ENCODE results near the gene MRFAP1L1. TPM values are rescaled to one million over a fixed set of nuclear protein-coding genes. Genes with fewer than 3 reads are reported as not detected.

Gene MRFAP1L1
- total RNA-seq, 2 experiments from 2014 or later, result 81.9 to 83.1 TPM

GRCh38 chr4:6689506-6689960 is 20.1 kb downstream of the MRFAP1L1 start:
- H3K4me1 Mint-ChIP-seq, result peaks cover 92% of the 10 kb centered on the region
- CTCF ChIA-PET, result interaction anchor here (0.6 to 10.7 kb wide), 14 partner anchors 9 to 438 kb away, joined by 3 to 180 read pairs (median 4); partner anchors contain the start of genes BLOC1S4, MRFAP1 and MRFAP1L1
- POLR2A ChIA-PET, result interaction anchor here (0.7 to 10.6 kb wide), 16 partner anchors 8 to 378 kb away, joined by 3 to 374 read pairs (median 12); partner anchors contain the start of genes BLOC1S4, GRPEL1, MAN2B2 and MRFAP1
- H3K4me3 Mint-ChIP-seq, result peak overlapping the region; percentile 81
- H3K27ac Mint-ChIP-seq, result peak overlapping the region; percentile 97
- H3K9me3 Mint-ChIP-seq, result no peaks in the 10 kb centered on the region
- H3K27me3 Mint-ChIP-seq, result no peaks in the 10 kb centered on the region
- DNase-seq, result peak; percentile 44
- H3K36me3 Mint-ChIP-seq (ENCODE audit: low read depth), result peaks cover 41% of the 10 kb centered on the region

- peak; percentile 91 for DNase-seq
- H3K4me3 Mint-ChIP-seq, result peak overlapping the region; percentile 81
- H3K9me3 Mint-ChIP-seq, result no peaks in the 10 kb centered on the region
- peaks cover 87% of the 10 kb centered on the region for H3K4me1 Mint-ChIP-seq
- peaks cover 40% of the 10 kb centered on the region for H3K36me3 Mint-ChIP-seq (ENCODE audit: low read depth)
- H3K27me3 Mint-ChIP-seq, result no peaks in the 10 kb centered on the region
- H3K27ac Mint-ChIP-seq, result peak overlapping the region; percentile 97
- POLR2A ChIA-PET, result interaction anchor here (0.7 to 10.6 kb wide), 14 partner anchors 8 to 379 kb away, joined by 3 to 374 read pairs (median 14); partner anchors contain the start of genes BLOC1S4, GRPEL1, MAN2B2 and MRFAP1
- CTCF ChIA-PET, result interaction anchor here (0.6 to 10.7 kb wide), 10 partner anchors 8 to 382 kb away, joined by 3 to 180 read pairs (median 10); partner anchors contain the start of genes BLOC1S4, MRFAP1 and MRFAP1L1
Observed at GRCh38 chr4:6688879-6689505, 20.7 kb downstream of the MRFAP1L1 start.

- Mint-ChIP-seq H3K9me3 (no peaks in the 10 kb centered on the region), H3K4me3 (peak overlapping the region; percentile 81), H3K36me3 (ENCODE audit: low read depth) (peaks cover 40% of the 10 kb centered on the region), H3K4me1 (peaks cover 79% of the 10 kb centered on the region), H3K27me3 (no peaks in the 10 kb centered on the region), H3K27ac (peak overlapping the region; percentile 97)
- no peak for DNase-seq
- POLR2A ChIA-PET, result interaction anchor here (0.7 to 10.6 kb wide), 13 partner anchors 7 to 221 kb away, joined by 3 to 374 read pairs (median 12); partner anchors contain the start of genes BLOC1S4, MAN2B2, MRFAP1 and MRFAP1L1
- CTCF ChIA-PET, result interaction anchor here (0.6 to 10.7 kb wide), 8 partner anchors 13 to 381 kb away, joined by 3 to 180 read pairs (median 15); partner anchors contain the start of genes BLOC1S4, MRFAP1 and MRFAP1L1
Observed at GRCh38 chr4:6687947-6688878, 21.5 kb downstream of the MRFAP1L1 start.

- no peaks in the 10 kb centered on the region for H3K9me3 Mint-ChIP-seq
- no peak for DNase-seq
- no peaks in the 10 kb centered on the region for H3K27me3 Mint-ChIP-seq
- H3K4me3 Mint-ChIP-seq, result no peak overlapping the region
- CTCF ChIA-PET, result interaction anchor here (5.3 to 10.7 kb wide), 2 partner anchors 12 to 15 kb away, joined by 70 to 180 read pairs; a partner anchor contains a TSS
- H3K4me1 Mint-ChIP-seq, result peaks cover 63% of the 10 kb centered on the region
- H3K36me3 Mint-ChIP-seq (ENCODE audit: low read depth), result peaks cover 40% of the 10 kb centered on the region
- POLR2A ChIA-PET, result interaction anchor here (2.0 to 10.6 kb wide), 2 partner anchors 10 to 12 kb away, joined by 9 to 374 read pairs; a partner anchor contains a TSS
- peak overlapping the region; percentile 61 for H3K27ac Mint-ChIP-seq
Observed at GRCh38 chr4:6686104-6686787, 23.4 kb downstream of the MRFAP1L1 start.

GRCh38 chr4:6684656-6685055 is 25.0 kb downstream of the MRFAP1L1 start:
- peaks cover 53% of the 10 kb centered on the region for H3K4me1 Mint-ChIP-seq
- ChIA-PET CTCF (no interaction called here), POLR2A (interaction anchor here (1.5 to 2.7 kb wide), 2 partner anchors 10 kb away, joined by 3 to 22 read pairs; a partner anchor contains a TSS)
- no peaks in the 10 kb centered on the region for H3K9me3 Mint-ChIP-seq
- no peak overlapping the region for H3K27ac Mint-ChIP-seq
- no peak for DNase-seq
- no peak overlapping the region for H3K4me3 Mint-ChIP-seq
- H3K36me3 Mint-ChIP-seq (ENCODE audit: low read depth), result peaks cover 47% of the 10 kb centered on the region
- H3K27me3 Mint-ChIP-seq, result no peaks in the 10 kb centered on the region

- Mint-ChIP-seq H3K9me3 (no peaks in the 10 kb centered on the region), H3K4me1 (peaks cover 48% of the 10 kb centered on the region), H3K36me3 (ENCODE audit: low read depth) (peaks cover 51% of the 10 kb centered on the region), H3K27me3 (no peaks in the 10 kb centered on the region), H3K27ac (no peak overlapping the region), H3K4me3 (no peak overlapping the region)
- DNase-seq, result no peak
- POLR2A ChIA-PET, result interaction anchor here (1.9 to 2.7 kb wide), 2 partner anchors 8 to 13 kb away, joined by 10 to 22 read pairs; a partner anchor contains a TSS
- CTCF ChIA-PET, result interaction anchor here (1.9 to 3.7 kb wide), 2 partner anchors 8 to 13 kb away, joined by 12 to 20 read pairs; no protein-coding TSS in a partner anchor
Observed at GRCh38 chr4:6682862-6683590, 26.6 kb downstream of the MRFAP1L1 start.

GRCh38 chr4:6681191-6681590 is 28.5 kb downstream of the MRFAP1L1 start:
- Mint-ChIP-seq H3K27me3 (no peaks in the 10 kb centered on the region), H3K9me3 (no peaks in the 10 kb centered on the region), H3K4me3 (no peak overlapping the region), H3K4me1 (peaks cover 46% of the 10 kb centered on the region), H3K27ac (no peak overlapping the region), H3K36me3 (ENCODE audit: low read depth) (peaks cover 55% of the 10 kb centered on the region)
- no peak for DNase-seq
- ChIA-PET POLR2A (interaction anchor here (0.6 to 2.2 kb wide), 3 partner anchors 9 to 15 kb away, joined by 3 to 12 read pairs (median 5); no protein-coding TSS in a partner anchor), CTCF (interaction anchor here (0.7 to 3.7 kb wide), 13 partner anchors 9 to 390 kb away, joined by 3 to 20 read pairs (median 6); partner anchors contain the start of genes MRFAP1L1 and S100P)

GRCh38 chr4:6680372-6681034 is 29.2 kb downstream of the MRFAP1L1 start:
- ChIA-PET POLR2A (interaction anchor here (0.6 to 2.2 kb wide), 4 partner anchors 10 to 219 kb away, joined by 3 to 12 read pairs (median 4); no protein-coding TSS in a partner anchor), CTCF (interaction anchor here (0.7 to 3.7 kb wide), 11 partner anchors 10 to 390 kb away, joined by 3 to 20 read pairs (median 7); partner anchors contain the start of gene MRFAP1L1)
- no peak overlapping the region for H3K27ac Mint-ChIP-seq
- no peaks in the 10 kb centered on the region for H3K9me3 Mint-ChIP-seq
- H3K27me3 Mint-ChIP-seq, result no peaks in the 10 kb centered on the region
- no peak overlapping the region for H3K4me3 Mint-ChIP-seq
- peaks cover 46% of the 10 kb centered on the region for H3K4me1 Mint-ChIP-seq
- DNase-seq, result no peak
- peaks cover 56% of the 10 kb centered on the region for H3K36me3 Mint-ChIP-seq (ENCODE audit: low read depth)

GRCh38 chr4:6676722-6677558 is 32.7 kb downstream of the MRFAP1L1 start:
- ChIA-PET POLR2A (interaction anchor here (1.6 to 8.1 kb wide), 7 partner anchors 7 to 391 kb away, joined by 9 to 374 read pairs (median 30); partner anchors contain the start of genes GRPEL1, MRFAP1, MRFAP1L1 and S100P), CTCF (interaction anchor here (1.0 to 6.8 kb wide), 3 partner anchors 15 to 27 kb away, joined by 3 to 180 read pairs (median 68); partner anchors contain the start of gene S100P)
- peaks cover 64% of the 10 kb centered on the region for H3K36me3 Mint-ChIP-seq (ENCODE audit: low read depth)
- DNase-seq, result no peak
- H3K27ac Mint-ChIP-seq, result peak overlapping the region; percentile 96
- H3K27me3 Mint-ChIP-seq, result no peaks in the 10 kb centered on the region
- no peaks in the 10 kb centered on the region for H3K9me3 Mint-ChIP-seq
- peak overlapping the region; percentile 97 for H3K4me3 Mint-ChIP-seq
- H3K4me1 Mint-ChIP-seq, result peaks cover 57% of the 10 kb centered on the region
